OCI-LY7 (cell line): ENCODE measurements around the gene IZUMO2. TPM values are rescaled to one million over a fixed set of nuclear protein-coding genes. Genes with fewer than 3 reads are reported as not detected.

Experiments
- BruUV-seq: library from RNA; stranded (reverse); fragments of 400-500 nt; replicated peaks from 2 replicates; lab custom pipeline; 2021; lab: Mats Ljungman, UMichigan
- CTCF ChIA-PET: fragments of 300-600 bp; sonication (Branson Sonifier 250); formaldehyde crosslinking; loops from one replicate; lab custom pipeline; 2022; ENCODE audit warnings: antibody characterized with exemption; ENCODE audit not compliant: unreplicated experiment; lab: Charles Lee
- POLR2A ChIA-PET: fragments of 300-600 bp; sonication (Branson Sonifier 250); formaldehyde crosslinking; loops from one replicate; lab custom pipeline; 2022; ENCODE audit warnings: antibody characterized with exemption; lab: Charles Lee
- DNase-seq: peaks from one replicate; pipeline ENCODE4 v3.0.0-alpha.2; 2015; ENCODE audit warnings: low spot score
- H2AFZ ChIP-seq: fragments of 200-600 bp; sonication (generic), shearing (Covaris generic); 2 replicates; pipeline ENCODE4 v1.6.1; 2014; ENCODE audit warnings: mild to moderate bottlenecking, antibody characterized with exemption, low read length, moderate library complexity
- H3K27ac ChIP-seq: fragments of 200-600 bp; sonication (generic); 2 replicates; pipeline ENCODE4 v1.5.1; 2014; ENCODE audit warnings: mixed run types, low read depth, mild to moderate bottlenecking, moderate library complexity, low read length, inconsistent platforms; ENCODE audit not compliant: poor library complexity, severe bottlenecking
- H3K36me3 ChIP-seq: fragments of 200-600 bp; sonication (generic); 2 replicates; pipeline ENCODE4 v1.6.1; 2014; ENCODE audit warnings: mild to moderate bottlenecking, antibody characterized with exemption, low read length, moderate library complexity, mixed read lengths; ENCODE audit not compliant: insufficient read depth
- H3K4me1 ChIP-seq: fragments of 200-600 bp; sonication (generic); 2 replicates; pipeline ENCODE4 v1.5.1; 2014; ENCODE audit warnings: mild to moderate bottlenecking, low read length; ENCODE audit not compliant: insufficient read depth, poor library complexity, severe bottlenecking
- H3K4me2 ChIP-seq: fragments of 200-600 bp; sonication (generic); 2 replicates; pipeline ENCODE4 v1.6.1; 2014; ENCODE audit warnings: mild to moderate bottlenecking, low read length
- H3K4me3 ChIP-seq: fragments of 200-600 bp; sonication (generic); 2 replicates; pipeline ENCODE4 v1.5.1; 2014; ENCODE audit warnings: mild to moderate bottlenecking, low read depth, low read length; ENCODE audit not compliant: poor library complexity, severe bottlenecking
- H3K79me2 ChIP-seq: fragments of 200-600 bp; sonication (generic); 2 replicates; pipeline ENCODE4 v1.6.1; 2016; ENCODE audit warnings: low read depth, mild to moderate bottlenecking, low read length, moderate library complexity, mixed read lengths; ENCODE audit not compliant: insufficient read depth
- H3K9me2 ChIP-seq: fragments of 200-600 bp; sonication (generic); 2 replicates; pipeline ENCODE4 v1.6.1; 2016; ENCODE audit warnings: mild to moderate bottlenecking, low read length, mixed read lengths; ENCODE audit not compliant: insufficient read depth
- H3K9me3 ChIP-seq: fragments of 200-600 bp; sonication (generic); 2 replicates; pipeline ENCODE4 v1.6.1; 2014; ENCODE audit warnings: mild to moderate bottlenecking, mixed run types, low read length, mixed read lengths
- H4K20me1 ChIP-seq: fragments of 200-600 bp; sonication (generic); 2 replicates; pipeline ENCODE4 v1.6.1; 2014; ENCODE audit warnings: mild to moderate bottlenecking, antibody characterized with exemption, low read length, moderate library complexity, mixed read lengths; ENCODE audit not compliant: insufficient read depth
- CTCF ChIP-seq: fragments of 200-600 bp; sonication (generic); conservative IDR thresholded peaks from 2 replicates; pipeline ENCODE4 v1.5.1; 2014; ENCODE audit warnings: mild to moderate bottlenecking, antibody characterized with exemption, low read length, moderate library complexity, mixed read lengths
- EZH2phosphoT487 ChIP-seq: fragments of 200-600 bp; sonication (generic); IDR thresholded peaks from 2 replicates; pipeline ENCODE4 v1.6.1; 2018; ENCODE audit warnings: low read depth, borderline replicate concordance, mild to moderate bottlenecking, mixed run types, antibody characterized with exemption, low read length, moderate library complexity, mixed read lengths
- intact Hi-C: fragments of 100-400 bp; cut with micrococcal nuclease; formaldehyde crosslinking; loops from one replicate; pipeline ENCODE4 v1.10.0; 2022; ENCODE audit not compliant: unreplicated experiment
- total RNA-seq, 2 experiments: library from RNA; depleted of rRNA in 1 of 2; stranded (reverse); fragments of >200 nt in 1 of 2; shearing (Covaris generic) in 1 of 2; gene quantifications; 2 replicates each; pipeline ENCODE4 v1.2.3, GENCODE V29; 2014 to 2022

IZUMO2 gene
- total RNA-seq, 2 experiments from 2014 or later, result not detected

- H3K9me3 ChIP-seq, result no peaks in the 10 kb centered on the region
- no peak for DNase-seq
- no peak for TF ChIP-seq EZH2phosphoT487
- no peak for TF ChIP-seq CTCF
- POLR2A ChIA-PET, result no interaction called here
- H2AFZ ChIP-seq, result no peak overlapping the region
- H3K4me1 ChIP-seq, result no peaks in the 10 kb centered on the region
- H3K4me3 ChIP-seq, result no peak overlapping the region
- H3K79me2 ChIP-seq, result no peaks in the 10 kb centered on the region
- no peaks in the 10 kb centered on the region for H3K36me3 ChIP-seq
- H4K20me1 ChIP-seq, result no peaks in the 10 kb centered on the region
- intact Hi-C loops, result no loop called here
- no peak overlapping the region for H3K4me2 ChIP-seq
- no peak overlapping the region for H3K27ac ChIP-seq
- CTCF ChIA-PET, result no interaction called here
- no TSS peak for BruUV-seq
- no peaks in the 10 kb centered on the region for H3K9me2 ChIP-seq
Observed at GRCh38 chr19:50207730-50208129, 44.6 kb upstream of the IZUMO2 start.

GRCh38 chr19:50206191-50206590, 43.1 kb upstream of the IZUMO2 start:
- Histone ChIP-seq H3K36me3 (no peaks in the 10 kb centered on the region), H2AFZ (no peak overlapping the region), H3K4me3 (no peak overlapping the region), H3K79me2 (no peaks in the 10 kb centered on the region), H3K27ac (no peak overlapping the region), H3K9me2 (no peaks in the 10 kb centered on the region), H3K9me3 (no peaks in the 10 kb centered on the region), H4K20me1 (no peaks in the 10 kb centered on the region), H3K4me1 (no peaks in the 10 kb centered on the region), H3K4me2 (no peak overlapping the region)
- CTCF ChIA-PET, result no interaction called here
- intact Hi-C loops, result no loop called here
- no peak for TF ChIP-seq CTCF
- no peak for TF ChIP-seq EZH2phosphoT487
- POLR2A ChIA-PET, result no interaction called here
- DNase-seq, result no peak
- BruUV-seq, result no TSS peak

- CTCF ChIA-PET, result no interaction called here
- Histone ChIP-seq H4K20me1 (no peaks in the 10 kb centered on the region), H2AFZ (no peak overlapping the region), H3K9me3 (no peaks in the 10 kb centered on the region), H3K4me2 (no peak overlapping the region), H3K36me3 (no peaks in the 10 kb centered on the region), H3K9me2 (no peaks in the 10 kb centered on the region), H3K79me2 (no peaks in the 10 kb centered on the region), H3K27ac (no peak overlapping the region), H3K4me1 (no peaks in the 10 kb centered on the region), H3K4me3 (no peak overlapping the region)
- intact Hi-C loops, result no loop called here
- POLR2A ChIA-PET, result no interaction called here
- TF ChIP-seq EZH2phosphoT487, result no peak
- no peak for TF ChIP-seq CTCF
- DNase-seq, result no peak
- BruUV-seq, result no TSS peak
Observed at GRCh38 chr19:50205681-50206138, 42.6 kb upstream of the IZUMO2 start.
